Neutrophil (primary cell): ENCODE results near the gene CNOT11.
"Not testable (repeated sequence)": the region's sequence is repeated elsewhere in the genome, so short reads cannot be mapped to it uniquely, and the experiment has no call there.

Experiments used
- H3K27ac ChIP-seq: fragments of 200-600 bp; sonication (generic); 2 replicates; pipeline ENCODE4 v1.5.1; 2016; ENCODE audit warnings: mild to moderate bottlenecking, moderate library complexity
- H3K27me3 ChIP-seq: fragments of 200-600 bp; sonication (generic); 2 replicates; pipeline ENCODE4 v1.6.0; 2016; ENCODE audit warnings: mild to moderate bottlenecking
- H3K36me3 ChIP-seq: fragments of 200-600 bp; sonication (generic); 2 replicates; pipeline ENCODE4 v1.5.1; 2017
- H3K4me1 ChIP-seq, 2 experiments: fragments of 200-600 bp in 1 of 2; sonication (generic) in 1 of 2; 1 replicate in 1 of 2; 2 replicates in 1 of 2; pipeline versions ENCODE4 v1.5.1 to v1.6.1; 2013 to 2016; ENCODE audit warnings: low read depth in 1 of 2, low read length in 1 of 2, mild to moderate bottlenecking in 1 of 2, moderate library complexity in 1 of 2; ENCODE audit not compliant: control insufficient read depth in 1 of 2, insufficient read depth in 1 of 2
- H3K4me3 ChIP-seq, 2 experiments: fragments of 200-600 bp in 1 of 2; sonication (generic) in 1 of 2; 1 replicate in 1 of 2; 2 replicates in 1 of 2; pipeline ENCODE4 v1.5.1; 2013 to 2016; ENCODE audit warnings: low read depth in 1 of 2, low read length in 1 of 2, mild to moderate bottlenecking in 1 of 2, moderate library complexity in 1 of 2
- H3K9me3 ChIP-seq: fragments of 200-600 bp; sonication (generic); 2 replicates; pipeline ENCODE4 v1.5.1; 2016
- TF ChIP-seq, protein P1 (sequence below): fragments of 200-600 bp; sonication (generic); IDR thresholded peaks from 2 replicates; pipeline ENCODE4 v1.5.1; 2016; ENCODE audit warnings: antibody characterized with exemption

The CNOT11 gene

DNA sequence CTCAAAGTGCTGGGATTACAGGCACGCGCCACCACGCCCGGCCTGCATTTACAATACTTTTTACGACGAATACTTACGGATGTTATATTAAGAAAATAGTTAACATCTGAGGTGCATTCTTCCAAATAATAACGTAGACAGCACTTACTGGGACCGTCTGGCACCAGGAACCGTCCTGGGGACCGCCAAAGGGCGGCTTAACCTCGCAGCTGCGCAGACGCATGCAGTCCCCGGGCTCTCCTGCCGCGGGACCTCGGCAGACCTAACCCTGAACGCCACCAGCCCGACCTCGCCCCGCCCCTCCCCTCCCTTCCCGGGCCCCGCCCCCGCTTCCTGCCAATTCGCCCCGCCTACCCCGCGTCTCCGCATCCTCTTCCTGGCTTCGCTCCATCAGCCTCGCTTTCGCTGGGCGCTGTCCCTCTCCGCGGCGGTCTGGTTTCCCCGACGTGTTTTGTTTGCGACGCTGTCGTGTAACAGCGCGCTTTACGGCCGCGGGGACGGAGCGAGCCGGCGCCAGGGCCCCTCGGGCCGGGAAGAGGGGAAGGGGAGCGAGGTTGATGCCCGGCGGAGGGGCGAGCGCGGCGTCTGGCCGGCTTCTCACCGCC, at the start of gene CNOT11:
Gene CNOT11 (plus strand): TSS at position 479 of the 605 bp plus-strand sequence. CDS start 79 bp downstream, at position 558.
- peaks cover 25 to 30% of the 10 kb centered on the region in 2 experiments for H3K4me1 ChIP-seq
- H3K36me3 ChIP-seq, result peaks cover 21% of the 10 kb centered on the region
- peak within 1 kb of the TSS; percentile 89 to 97 for H3K4me3 ChIP-seq
- H3K9me3 ChIP-seq, result no peaks in the 10 kb centered on the region
- H3K27me3 ChIP-seq, result no peaks in the 10 kb centered on the region
- TF ChIP-seq, protein P1, sequence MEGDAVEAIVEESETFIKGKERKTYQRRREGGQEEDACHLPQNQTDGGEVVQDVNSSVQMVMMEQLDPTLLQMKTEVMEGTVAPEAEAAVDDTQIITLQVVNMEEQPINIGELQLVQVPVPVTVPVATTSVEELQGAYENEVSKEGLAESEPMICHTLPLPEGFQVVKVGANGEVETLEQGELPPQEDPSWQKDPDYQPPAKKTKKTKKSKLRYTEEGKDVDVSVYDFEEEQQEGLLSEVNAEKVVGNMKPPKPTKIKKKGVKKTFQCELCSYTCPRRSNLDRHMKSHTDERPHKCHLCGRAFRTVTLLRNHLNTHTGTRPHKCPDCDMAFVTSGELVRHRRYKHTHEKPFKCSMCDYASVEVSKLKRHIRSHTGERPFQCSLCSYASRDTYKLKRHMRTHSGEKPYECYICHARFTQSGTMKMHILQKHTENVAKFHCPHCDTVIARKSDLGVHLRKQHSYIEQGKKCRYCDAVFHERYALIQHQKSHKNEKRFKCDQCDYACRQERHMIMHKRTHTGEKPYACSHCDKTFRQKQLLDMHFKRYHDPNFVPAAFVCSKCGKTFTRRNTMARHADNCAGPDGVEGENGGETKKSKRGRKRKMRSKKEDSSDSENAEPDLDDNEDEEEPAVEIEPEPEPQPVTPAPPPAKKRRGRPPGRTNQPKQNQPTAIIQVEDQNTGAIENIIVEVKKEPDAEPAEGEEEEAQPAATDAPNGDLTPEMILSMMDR, result peak; percentile 77
- H3K27ac ChIP-seq, result peak within 1 kb of the TSS; percentile 93

DNA sequence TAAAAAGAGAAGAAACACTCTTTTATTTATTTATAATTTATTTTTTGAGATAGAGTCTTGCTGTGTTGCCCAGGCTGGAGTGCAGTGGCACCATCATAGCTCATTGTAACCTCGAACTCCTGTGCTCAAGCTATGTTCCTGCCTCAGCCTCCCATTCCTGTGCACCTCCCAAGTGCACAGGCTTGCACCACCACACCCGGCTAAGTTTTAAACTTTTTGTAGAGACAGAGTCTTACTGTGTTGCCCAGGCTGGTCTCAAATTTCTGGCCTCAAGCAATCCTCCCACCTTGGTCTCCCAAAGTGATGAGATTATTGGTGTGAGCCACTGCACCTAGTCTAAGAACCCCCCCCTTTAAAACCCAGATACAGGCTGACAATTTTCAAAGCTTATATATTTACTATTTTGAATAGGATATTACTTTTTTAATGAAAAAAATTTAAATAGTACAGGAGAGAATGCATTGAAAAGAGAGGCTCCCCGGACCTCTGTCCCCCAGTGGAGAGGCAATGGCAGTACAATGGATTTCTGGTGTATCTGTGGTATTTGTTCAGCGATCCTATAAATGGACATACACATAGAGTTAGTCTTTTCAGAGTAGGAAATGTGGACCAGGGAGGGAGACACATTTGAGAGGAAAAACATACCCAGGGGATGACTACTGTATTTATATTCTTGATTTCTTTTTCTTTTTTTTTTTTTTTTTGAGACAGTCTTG, 48.1 kb upstream of the CNOT11 start:
- no peak overlapping the region for H3K27ac ChIP-seq
- no peaks in the 10 kb centered on the region for H3K36me3 ChIP-seq
- no peak overlapping the region for H3K4me3 ChIP-seq
- H3K4me1 ChIP-seq, result peaks cover 0 to 6% of the 10 kb centered on the region in 2 experiments
- TF ChIP-seq, protein P1, result no peak
- no peaks in the 10 kb centered on the region for H3K27me3 ChIP-seq
- no peaks in the 10 kb centered on the region for H3K9me3 ChIP-seq

DNA sequence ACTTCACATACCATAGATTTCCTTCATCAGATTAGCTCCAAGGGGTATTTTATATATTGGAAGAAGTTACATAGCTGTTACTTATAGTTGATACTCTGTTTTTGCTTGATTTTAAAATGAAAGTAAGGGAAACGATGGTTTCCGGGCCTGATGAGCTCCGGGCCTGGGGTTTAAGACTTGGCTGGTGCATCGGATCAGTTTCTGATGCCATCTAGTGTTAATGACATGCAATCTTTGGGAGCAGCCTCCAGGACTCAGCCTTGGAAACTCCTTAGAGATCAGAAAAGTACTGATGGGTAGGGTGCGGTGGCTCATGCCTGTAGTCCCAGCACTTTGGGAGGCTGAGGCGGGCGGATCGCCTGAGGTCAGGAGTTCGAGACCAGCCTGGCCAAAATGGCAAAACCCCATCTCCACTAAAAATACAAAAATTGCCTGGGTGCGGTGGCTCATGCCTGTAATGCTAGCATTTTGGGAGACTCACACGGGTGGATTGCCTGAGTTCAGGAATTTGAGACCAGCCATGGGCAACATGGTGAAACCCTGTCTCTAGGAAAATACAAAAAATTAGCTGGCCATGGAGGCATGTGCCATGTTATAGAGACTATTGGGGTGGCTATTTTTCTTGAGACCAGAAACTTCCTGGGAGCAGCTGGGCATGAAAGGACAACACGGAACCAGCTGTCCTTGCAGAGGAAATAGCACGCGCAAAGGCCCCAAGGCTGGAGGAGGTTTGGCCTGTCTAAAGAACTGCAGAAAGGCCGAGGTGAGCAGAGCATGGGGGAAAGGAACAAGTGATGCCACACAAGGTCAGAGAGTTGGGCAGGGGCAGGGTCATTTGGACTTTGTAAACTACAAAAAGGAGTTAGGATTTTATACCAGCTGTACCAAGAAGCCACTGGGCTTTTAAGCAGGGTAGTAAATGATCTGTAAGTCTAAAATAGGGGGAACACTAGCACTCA, 46.9 kb upstream of the CNOT11 start:
- H3K27me3 ChIP-seq, result no peaks in the 10 kb centered on the region
- no peaks in the 10 kb centered on the region for H3K36me3 ChIP-seq
- H3K27ac ChIP-seq, result no peak overlapping the region
- H3K4me3 ChIP-seq, result no peak overlapping the region
- TF ChIP-seq, protein P1, result no peak
- peaks cover 0 to 6% of the 10 kb centered on the region in 2 experiments for H3K4me1 ChIP-seq
- H3K9me3 ChIP-seq, result no peaks in the 10 kb centered on the region

DNA sequence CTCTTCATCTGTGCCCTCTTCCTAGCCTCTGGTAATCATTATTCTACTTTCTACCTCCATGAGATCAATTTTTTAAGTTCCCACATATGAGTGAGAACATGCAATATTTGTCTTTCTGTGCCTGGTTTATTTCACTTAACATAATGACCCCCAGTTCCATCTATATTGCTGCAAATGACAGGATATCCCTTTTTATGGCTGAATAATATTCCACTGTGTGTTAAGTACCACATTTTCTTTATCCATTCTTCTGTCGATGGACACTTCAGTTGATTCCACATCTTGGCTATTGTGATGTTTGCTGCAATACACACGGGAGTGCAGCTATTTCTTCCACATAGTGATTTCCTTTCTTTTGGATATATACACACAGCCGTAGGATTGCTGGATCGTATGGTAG, 43.9 kb upstream of the CNOT11 start:
- Histone ChIP-seq H3K27ac (no peak overlapping the region), H3K4me1 (peaks cover 0 to 6% of the 10 kb centered on the region in 2 experiments), H3K36me3 (no peaks in the 10 kb centered on the region), H3K9me3 (no peaks in the 10 kb centered on the region), H3K4me3 (no peak overlapping the region), H3K27me3 (no peaks in the 10 kb centered on the region)
- TF ChIP-seq, protein P1, result no peak

DNA sequence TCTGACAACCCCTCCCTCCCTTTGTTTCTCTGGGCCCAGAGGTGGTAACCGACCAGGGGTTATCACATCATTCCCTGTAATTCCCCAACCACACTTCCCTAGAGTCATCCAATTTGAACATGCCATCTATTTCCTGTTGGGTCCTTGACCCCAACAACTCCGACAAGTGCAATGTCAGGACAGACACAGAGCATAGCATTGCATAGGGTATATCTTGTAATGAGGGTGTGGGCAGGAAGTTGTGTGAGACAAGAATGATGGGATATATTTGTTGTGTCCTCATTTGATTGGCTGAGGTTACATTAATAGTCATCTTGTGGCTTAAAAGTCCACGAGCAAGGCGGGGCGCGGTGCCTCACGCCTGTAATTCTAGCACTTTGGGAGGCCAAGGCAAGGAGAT, 33.4 kb upstream of the CNOT11 start:
- no peak overlapping the region for H3K4me3 ChIP-seq
- H3K27ac ChIP-seq, result no peak overlapping the region
- no peaks in the 10 kb centered on the region for H3K27me3 ChIP-seq
- H3K4me1 ChIP-seq, result peaks cover 8 to 9% of the 10 kb centered on the region in 2 experiments
- H3K9me3 ChIP-seq, result no peaks in the 10 kb centered on the region
- TF ChIP-seq, protein P1, result no peak
- no peaks in the 10 kb centered on the region for H3K36me3 ChIP-seq

DNA sequence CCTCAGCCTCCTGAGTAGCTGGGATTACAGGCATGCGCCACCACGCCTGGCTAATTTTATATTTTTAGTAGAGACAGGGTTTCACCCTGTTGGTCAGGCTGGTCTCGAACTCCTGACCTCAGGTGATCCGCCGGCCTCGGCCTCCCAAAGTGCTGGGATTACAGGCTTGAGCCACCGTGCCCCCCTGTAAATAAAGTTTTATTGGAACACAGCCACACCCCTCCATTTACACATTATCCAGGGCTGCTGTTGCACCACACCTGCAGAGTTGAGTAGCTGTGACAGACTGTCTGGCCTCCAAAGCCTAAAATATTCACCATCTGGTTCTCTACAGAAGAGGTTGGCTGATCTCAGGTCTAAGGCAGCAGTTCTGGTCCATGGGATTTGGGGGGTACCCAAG, 32.6 kb upstream of the CNOT11 start:
- not testable (repeated sequence) for H3K27ac ChIP-seq, H3K27me3 ChIP-seq, H3K9me3 ChIP-seq, H3K36me3 ChIP-seq, H3K4me3 ChIP-seq
- H3K4me1 ChIP-seq, result peaks cover 11% of the 10 kb centered on the region in 2 experiments
